Cardiac muscle cell (in vitro differentiated cells and primary cell): ENCODE results near the gene EIF3M. TPM values are rescaled to one million over a fixed set of nuclear protein-coding genes. Genes with fewer than 3 reads are reported as not detected.

ENCODE experiments used
- DNase-seq, 2 donors: peaks; one replicate each; pipeline versions ENCODE4 v3.0.0 to v3.0.0-alpha.2; 2010 to 2017; ENCODE audit warnings: low read depth in 1 of 2, low spot score in 1 of 2
- H3K27ac ChIP-seq: fragments of 200-600 bp; sonication (generic); 2 replicates; pipeline ENCODE4 v1.5.1; 2016
- H3K27me3 ChIP-seq: fragments of 200-600 bp; sonication (generic); 2 replicates; pipeline ENCODE4 v1.6.0; 2016; ENCODE audit warnings: control low read depth
- H3K36me3 ChIP-seq: fragments of 200-600 bp; sonication (generic); 2 replicates; pipeline ENCODE4 v1.5.1; 2016; ENCODE audit warnings: control low read depth
- H3K4me1 ChIP-seq: fragments of 200-600 bp; sonication (generic); 2 replicates; pipeline ENCODE4 v1.8.1; 2017; ENCODE audit warnings: low read depth, mild to moderate bottlenecking, mixed run types
- H3K4me3 ChIP-seq: fragments of 200-600 bp; sonication (generic); 2 replicates; pipeline ENCODE4 v1.5.1; 2016; ENCODE audit warnings: mild to moderate bottlenecking
- H3K9me3 ChIP-seq: fragments of 200-600 bp; sonication (generic); 2 replicates; pipeline ENCODE4 v1.5.1; 2017; ENCODE audit warnings: low read depth, mild to moderate bottlenecking, control low read depth
- polyA plus RNA-seq: library from polyadenylated mRNA; unstranded; fragments of >200 nt; fragmentation: Nextera tagmentation; extraction: Ambion mirVana; gene quantifications from 2 replicates; pipeline ENCODE4 v1.2.1, GENCODE V29; 2016
- total RNA-seq: library from RNA; depleted of rRNA; stranded (reverse); fragments of >200 nt; gene quantifications from 2 replicates; pipeline ENCODE4 v1.2.3, GENCODE V29; 2016
- TF ChIP-seq, protein P1 (sequence below): IDR thresholded peaks from 2 replicates; pipeline ENCODE4 v1.5.1; 2012; ENCODE audit warnings: low read depth, mild to moderate bottlenecking, low read length

EIF3M gene
- total and polyA plus RNA-seq, 2 experiments from 2014 or later = 343 to 587 TPM

DNA sequence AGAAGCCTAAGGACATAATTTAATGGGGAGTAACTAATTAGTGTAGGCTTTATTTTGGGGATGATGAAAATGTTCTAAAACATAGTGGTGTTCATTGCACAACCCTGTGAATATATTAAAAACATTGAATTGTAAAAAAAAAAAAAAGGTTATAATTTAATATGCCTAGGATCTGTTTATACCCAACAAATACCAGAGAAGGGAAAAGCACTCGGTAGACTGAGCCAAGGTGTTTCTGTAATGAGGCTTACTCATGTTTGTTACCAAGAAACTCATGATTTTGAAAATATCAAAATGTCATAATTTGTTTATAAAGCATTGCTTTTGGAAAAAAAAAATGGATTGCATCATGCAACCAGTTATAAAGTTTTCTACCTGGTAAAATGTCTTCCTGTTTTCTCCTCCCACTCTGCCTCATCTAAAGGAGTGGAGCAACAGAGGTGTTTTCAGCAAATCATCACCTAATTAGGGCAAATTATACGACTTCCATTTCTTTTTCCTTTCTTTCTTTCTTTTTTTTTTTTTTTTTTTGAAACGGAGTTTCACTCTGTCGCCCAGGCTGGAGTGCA, 14.2 kb upstream of the EIF3M start:
- no peaks in the 10 kb centered on the region for H3K36me3 ChIP-seq
- no peaks in the 10 kb centered on the region for H3K27me3 ChIP-seq
- no peak for DNase-seq
- H3K27ac ChIP-seq = no peak overlapping the region
- no peaks in the 10 kb centered on the region for H3K4me1 ChIP-seq
- TF ChIP-seq, protein P1, sequence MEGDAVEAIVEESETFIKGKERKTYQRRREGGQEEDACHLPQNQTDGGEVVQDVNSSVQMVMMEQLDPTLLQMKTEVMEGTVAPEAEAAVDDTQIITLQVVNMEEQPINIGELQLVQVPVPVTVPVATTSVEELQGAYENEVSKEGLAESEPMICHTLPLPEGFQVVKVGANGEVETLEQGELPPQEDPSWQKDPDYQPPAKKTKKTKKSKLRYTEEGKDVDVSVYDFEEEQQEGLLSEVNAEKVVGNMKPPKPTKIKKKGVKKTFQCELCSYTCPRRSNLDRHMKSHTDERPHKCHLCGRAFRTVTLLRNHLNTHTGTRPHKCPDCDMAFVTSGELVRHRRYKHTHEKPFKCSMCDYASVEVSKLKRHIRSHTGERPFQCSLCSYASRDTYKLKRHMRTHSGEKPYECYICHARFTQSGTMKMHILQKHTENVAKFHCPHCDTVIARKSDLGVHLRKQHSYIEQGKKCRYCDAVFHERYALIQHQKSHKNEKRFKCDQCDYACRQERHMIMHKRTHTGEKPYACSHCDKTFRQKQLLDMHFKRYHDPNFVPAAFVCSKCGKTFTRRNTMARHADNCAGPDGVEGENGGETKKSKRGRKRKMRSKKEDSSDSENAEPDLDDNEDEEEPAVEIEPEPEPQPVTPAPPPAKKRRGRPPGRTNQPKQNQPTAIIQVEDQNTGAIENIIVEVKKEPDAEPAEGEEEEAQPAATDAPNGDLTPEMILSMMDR = no peak
- H3K9me3 ChIP-seq = no peaks in the 10 kb centered on the region
- no peak overlapping the region for H3K4me3 ChIP-seq

DNA sequence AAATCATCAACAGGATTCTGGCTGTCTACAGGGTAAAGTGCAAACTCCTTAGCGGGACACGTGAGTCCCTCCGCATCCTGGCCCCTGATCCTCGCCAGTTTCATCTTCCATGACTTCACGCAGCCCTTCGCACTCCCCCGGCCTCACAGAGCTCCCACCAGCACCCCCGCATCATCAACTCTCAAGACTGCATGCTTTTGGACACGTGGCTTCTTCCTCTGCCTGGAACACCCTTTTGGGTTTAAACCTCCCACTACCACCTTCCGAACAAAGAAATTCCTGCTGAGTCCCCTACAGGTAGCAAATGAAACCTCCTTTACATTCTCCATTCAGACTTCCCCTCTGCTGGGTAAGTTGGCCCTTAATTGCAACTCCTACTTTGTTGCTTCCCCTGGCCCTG, 12.6 kb upstream of the EIF3M start:
- TF ChIP-seq, protein P1 = no peak
- H3K27ac ChIP-seq = no peak overlapping the region
- DNase-seq = no peak

DNA sequence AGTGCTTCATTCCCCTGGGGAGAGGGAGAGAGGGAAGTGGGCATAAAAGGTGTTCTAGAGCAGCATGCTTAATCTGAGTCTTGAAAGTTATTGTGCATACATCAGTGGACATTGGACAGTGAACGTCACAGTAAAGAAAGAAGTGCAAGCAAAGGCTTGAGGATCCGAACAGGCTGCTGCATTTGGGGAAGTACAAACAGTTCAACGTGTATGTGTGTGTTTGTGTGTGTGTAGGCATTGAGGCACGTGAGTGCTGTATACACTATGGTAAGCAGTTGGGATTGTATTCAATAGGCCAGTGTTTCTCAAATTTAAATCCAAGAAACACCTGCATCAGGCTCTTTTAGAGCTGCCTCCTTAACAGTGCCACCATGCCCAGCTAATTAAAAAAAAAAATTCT, 10.4 kb upstream of the EIF3M start:
- TF ChIP-seq, protein P1 = no peak
- Histone ChIP-seq H3K36me3 (no peaks in the 10 kb centered on the region), H3K4me3 (no peak overlapping the region), H3K27ac (no peak overlapping the region), H3K4me1 (no peaks in the 10 kb centered on the region), H3K27me3 (no peaks in the 10 kb centered on the region), H3K9me3 (no peaks in the 10 kb centered on the region)
- DNase-seq = no peak

More for the DNA sequence above, 12.6 kb upstream of the EIF3M start:
- Histone ChIP-seq H3K27me3 (no peaks in the 10 kb centered on the region), H3K36me3 (no peaks in the 10 kb centered on the region), H3K9me3 (no peaks in the 10 kb centered on the region), H3K4me1 (no peaks in the 10 kb centered on the region), H3K4me3 (no peak overlapping the region)

DNA sequence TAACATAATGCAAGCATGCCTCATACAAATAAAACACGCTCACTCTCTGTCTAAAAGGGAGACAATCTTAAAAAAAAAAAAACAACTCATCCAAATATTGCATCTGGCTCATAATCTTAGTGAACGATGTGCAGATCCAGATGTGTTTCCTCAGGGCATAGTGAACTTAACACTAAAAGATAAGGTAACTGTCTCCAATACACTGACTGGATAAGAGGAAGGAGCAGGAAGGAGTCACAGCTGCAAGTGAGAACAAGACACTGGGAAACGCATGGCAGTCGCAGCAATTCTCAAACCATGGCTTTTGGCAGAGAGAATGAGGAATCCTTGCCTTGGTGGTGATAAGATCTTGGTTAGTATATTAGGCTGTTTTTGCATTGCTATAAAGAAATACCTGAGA, 9.2 kb upstream of the EIF3M start:
- TF ChIP-seq, protein P1 = no peak
- H3K36me3 ChIP-seq = no peaks in the 10 kb centered on the region
- H3K4me1 ChIP-seq = no peaks in the 10 kb centered on the region
- no peak overlapping the region for H3K27ac ChIP-seq
- H3K4me3 ChIP-seq = no peak overlapping the region
- no peaks in the 10 kb centered on the region for H3K9me3 ChIP-seq
- H3K27me3 ChIP-seq = no peaks in the 10 kb centered on the region
- no peak for DNase-seq

DNA sequence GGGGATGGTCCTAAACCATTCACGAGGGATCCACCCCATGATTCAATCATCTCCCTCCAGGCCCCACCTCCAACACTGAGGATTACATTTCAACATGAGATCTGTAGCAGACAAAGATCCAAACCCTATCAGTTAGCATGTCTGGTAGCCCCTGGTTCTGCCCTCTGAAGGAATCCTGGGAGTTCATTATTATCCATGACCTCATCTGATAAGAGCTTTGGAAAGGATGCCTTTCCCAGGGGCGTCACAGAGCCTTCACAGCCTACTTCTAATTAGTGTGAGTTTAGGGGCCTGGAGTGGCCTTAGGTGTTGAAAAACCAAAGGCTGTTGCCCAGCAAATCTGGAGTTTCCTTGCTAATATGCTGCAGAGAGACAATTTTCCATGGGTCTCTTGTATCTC, 8.6 kb upstream of the EIF3M start:
- Histone ChIP-seq H3K27ac (no peak overlapping the region), H3K4me3 (no peak overlapping the region), H3K36me3 (no peaks in the 10 kb centered on the region), H3K4me1 (no peaks in the 10 kb centered on the region), H3K9me3 (no peaks in the 10 kb centered on the region), H3K27me3 (no peaks in the 10 kb centered on the region)
- no peak for DNase-seq
- TF ChIP-seq, protein P1 = no peak

DNA sequence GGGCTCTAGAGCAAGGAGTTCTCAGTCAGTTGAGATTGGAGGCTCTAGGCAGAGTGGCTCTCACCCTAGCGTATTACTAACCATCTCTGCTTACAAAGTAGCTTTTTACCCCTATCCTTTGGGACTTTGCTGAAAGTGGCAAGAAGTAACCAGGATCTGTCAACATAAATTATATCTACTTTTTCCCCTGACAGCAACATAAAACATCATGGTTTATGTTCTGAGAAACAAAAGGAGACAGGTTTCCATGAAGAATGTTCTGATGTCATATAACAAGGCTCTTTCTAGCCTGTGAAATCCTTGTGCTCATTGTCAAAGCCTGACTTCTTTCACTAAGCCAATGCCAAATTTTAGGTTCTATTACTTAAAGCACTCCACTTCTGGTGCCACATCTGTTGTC, 7.2 kb upstream of the EIF3M start:
- TF ChIP-seq, protein P1 = no peak
- no peak for DNase-seq
- Histone ChIP-seq H3K36me3 (no peaks in the 10 kb centered on the region), H3K4me3 (no peak overlapping the region), H3K4me1 (no peaks in the 10 kb centered on the region), H3K27ac (no peak overlapping the region), H3K27me3 (no peaks in the 10 kb centered on the region), H3K9me3 (no peaks in the 10 kb centered on the region)
